CD4-positive, alpha-beta memory T cell (primary cell): ENCODE results near the gene SGSM2. TPM values are rescaled to one million over a fixed set of nuclear protein-coding genes. Genes with fewer than 3 reads are reported as not detected.
"Not testable (repeated sequence)": the region's sequence is repeated elsewhere in the genome, so short reads cannot be mapped to it uniquely, and the experiment has no call there.

Experiments
- CTCF ChIA-PET: fragments of 350-600 bp; sonication (Branson Sonifier 250); formaldehyde crosslinking; loops from one replicate; lab custom pipeline; 2021; ENCODE audit warnings: inconsistent platforms; ENCODE audit not compliant: partially characterized antibody; lab: Charles Lee
- POLR2A ChIA-PET: fragments of 350-600 bp; sonication (Branson Sonifier 250); formaldehyde crosslinking; loops from one replicate; lab custom pipeline; 2021; ENCODE audit not compliant: partially characterized antibody; lab: Charles Lee
- DNase-seq, 5 donors: peaks; one replicate each; pipeline versions ENCODE4 v3.0.0 to v3.0.0-alpha.2; 2020 to 2022; ENCODE audit warnings: mixed read lengths in 1 of 5
- H3K27ac ChIP-seq: one replicate; pipeline ENCODE4 v1.7.0; 2013; ENCODE audit warnings: low read depth, low read length
- H3K27me3 ChIP-seq: 2 replicates; pipeline ENCODE4 v1.7.0; 2013; ENCODE audit warnings: mild to moderate bottlenecking, low read length, moderate library complexity; ENCODE audit not compliant: insufficient read depth
- H3K36me3 ChIP-seq: 2 replicates; pipeline ENCODE4 v1.7.0; 2013; ENCODE audit warnings: mild to moderate bottlenecking, low read length, moderate library complexity; ENCODE audit not compliant: insufficient read depth
- H3K4me1 ChIP-seq: 2 replicates; pipeline ENCODE4 v1.7.0; 2013; ENCODE audit warnings: mild to moderate bottlenecking, low read length, moderate library complexity; ENCODE audit not compliant: insufficient read depth
- H3K4me3 ChIP-seq, 2 donors: one replicate each; pipeline ENCODE4 v1.7.0; 2013; ENCODE audit warnings: low read length in 2 of 2, mild to moderate bottlenecking in 1 of 2
- H3K9me3 ChIP-seq, 2 donors: one replicate each; pipeline ENCODE4 v1.7.0; 2013; ENCODE audit warnings: low read length in 2 of 2, control low read depth in 1 of 2; ENCODE audit not compliant: control insufficient read depth in 1 of 2
- H3K27ac Mint-ChIP-seq, 7 donors: one replicate each; pipeline ENCODE4 v1.8.0; 2020 to 2021; ENCODE audit warnings: mixed read lengths in 7 of 7, mild to moderate bottlenecking in 6 of 7, inconsistent platforms in 3 of 7, moderate library complexity in 3 of 7
- H3K27me3 Mint-ChIP-seq, 2 donors: one replicate each; pipeline ENCODE4 v1.8.0; 2020 to 2021; ENCODE audit warnings: mixed read lengths in 2 of 2
- H3K36me3 Mint-ChIP-seq, 2 donors: one replicate each; pipeline ENCODE4 v1.8.0; 2020 to 2021; ENCODE audit warnings: mixed read lengths in 2 of 2, inconsistent platforms in 1 of 2, mild to moderate bottlenecking in 1 of 2
- H3K4me1 Mint-ChIP-seq, 4 donors: one replicate each; pipeline ENCODE4 v1.8.0; 2020 to 2021; ENCODE audit warnings: mixed read lengths in 4 of 4, mild to moderate bottlenecking in 1 of 4
- H3K4me3 Mint-ChIP-seq, 8 donors: one replicate each; pipeline ENCODE4 v1.8.0; 2020 to 2021; ENCODE audit warnings: mixed read lengths in 8 of 8, mild to moderate bottlenecking in 7 of 8, moderate library complexity in 6 of 8, inconsistent platforms in 3 of 8
- H3K9me3 Mint-ChIP-seq, 8 donors: one replicate each; pipeline ENCODE4 v1.8.0; 2020 to 2021; ENCODE audit warnings: mixed read lengths in 8 of 8, mild to moderate bottlenecking in 5 of 8, inconsistent platforms in 3 of 8, moderate library complexity in 1 of 8
- intact Hi-C: fragments of 100-400 bp; cut with micrococcal nuclease; formaldehyde crosslinking; loops from one replicate; pipeline ENCODE4 v1.15.1; 2023
- polyA plus RNA-seq, 2 donors: library from polyadenylated mRNA; unstranded; fragments of 300-500 nt; fragmentation: Illumina TruSeq; gene quantifications; one replicate each; pipeline ENCODE4 v1.2.3, GENCODE V29; 2021
- total RNA-seq, 2 experiments: library from RNA; stranded (reverse); gene quantifications; one replicate each; pipeline ENCODE4 v1.2.3, GENCODE V29; 2021

SGSM2 gene
- total and polyA plus RNA-seq, 4 experiments from 2014 or later = 6.2 to 137 (median 74.2) TPM

DNA sequence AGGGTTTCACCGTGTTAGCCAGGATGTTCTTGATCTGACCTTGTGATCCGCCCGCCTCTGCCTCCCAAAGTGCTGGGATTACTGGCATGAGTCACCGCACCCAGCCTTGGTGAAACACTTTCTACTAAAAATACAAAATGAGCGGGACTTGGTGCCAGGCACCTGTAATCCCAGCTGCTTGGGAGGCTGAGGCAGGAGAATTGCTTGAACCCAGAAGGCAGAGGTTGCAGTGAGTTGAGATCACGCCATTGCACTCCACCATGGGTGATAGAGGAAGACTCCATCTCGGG lies 20.4 kb upstream of the SGSM2 start:
- H3K27me3 ChIP-seq, H3K4me1 ChIP-seq, H3K27me3 Mint-ChIP-seq, DNase-seq, H3K27ac Mint-ChIP-seq, H3K36me3 Mint-ChIP-seq, H3K27ac ChIP-seq, CTCF ChIA-PET, POLR2A ChIA-PET, H3K9me3 ChIP-seq, H3K4me3 ChIP-seq, H3K9me3 Mint-ChIP-seq, H3K4me3 Mint-ChIP-seq, H3K36me3 ChIP-seq, H3K4me1 Mint-ChIP-seq, intact Hi-C loops: not testable (repeated sequence)

DNA sequence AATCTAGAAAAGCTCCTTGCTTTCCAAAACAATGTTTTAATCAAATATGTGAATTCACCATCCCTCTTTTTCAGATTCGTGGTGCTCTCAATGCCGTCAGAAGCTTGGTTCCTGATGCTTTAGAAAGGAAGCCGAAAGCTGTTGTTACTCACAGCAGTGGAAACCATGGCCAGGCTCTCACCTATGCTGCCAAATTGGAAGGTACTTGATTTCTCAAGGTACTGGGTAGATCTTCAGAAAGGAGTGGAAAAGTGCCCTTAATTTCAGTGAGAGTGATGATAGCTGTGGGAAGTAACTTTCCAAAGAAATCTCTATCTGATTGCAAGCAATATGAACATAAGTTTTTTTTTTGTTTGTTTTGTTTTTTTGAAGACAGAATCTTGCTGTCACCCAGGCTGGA lies 19.5 kb upstream of the SGSM2 start:
- Histone ChIP-seq H3K4me3 (no peak overlapping the region), H3K9me3 (no peaks in the 10 kb centered on the region), H3K27me3 (no peaks in the 10 kb centered on the region), H3K27ac (no peak overlapping the region), H3K4me1 (no peaks in the 10 kb centered on the region), H3K36me3 (peaks cover 1% of the 10 kb centered on the region)
- intact Hi-C loops = no loop called here
- peaks cover 9% of the 10 kb centered on the region in 2 donors for H3K36me3 Mint-ChIP-seq
- peak overlapping the region in 1 of 7 donors; percentile 53 for H3K27ac Mint-ChIP-seq
- ChIA-PET CTCF (no interaction called here), POLR2A (interaction anchor here (0.6 kb wide), 2 partner anchors 153 to 1529 kb away, joined by 3 to 4 read pairs; no protein-coding TSS in a partner anchor)
- peaks cover 0 to 2% (median under 1%) of the 10 kb centered on the region in 4 donors for H3K4me1 Mint-ChIP-seq
- no peak for DNase-seq
- H3K4me3 Mint-ChIP-seq = no peak overlapping the region
- H3K9me3 Mint-ChIP-seq = no peaks in the 10 kb centered on the region
- no peaks in the 10 kb centered on the region for H3K27me3 Mint-ChIP-seq

DNA sequence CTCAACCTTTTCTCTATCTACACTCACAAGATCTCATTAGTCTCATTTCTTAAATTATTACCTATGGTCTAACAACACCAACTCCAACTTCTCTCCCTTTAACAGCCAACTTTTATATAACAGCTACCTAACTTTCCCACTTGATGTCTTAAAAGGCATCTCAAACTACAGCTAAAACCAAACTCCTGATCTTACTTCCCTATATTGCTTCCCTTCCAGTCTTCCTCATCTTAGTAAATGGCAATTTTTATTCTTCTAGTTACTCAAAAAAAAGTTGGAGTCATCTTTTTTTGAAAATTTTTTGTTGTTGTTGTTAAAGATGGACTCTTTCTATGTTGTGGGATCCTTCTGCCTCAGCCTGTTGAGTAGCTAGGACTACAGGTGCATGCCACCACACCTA lies 18.2 kb upstream of the SGSM2 start:
- Histone ChIP-seq H3K4me1 (no peaks in the 10 kb centered on the region), H3K27ac (no peak overlapping the region), H3K4me3 (no peak overlapping the region), H3K27me3 (no peaks in the 10 kb centered on the region), H3K36me3 (peaks cover 14% of the 10 kb centered on the region), H3K9me3 (no peaks in the 10 kb centered on the region)
- H3K27me3 Mint-ChIP-seq = no peaks in the 10 kb centered on the region
- H3K27ac Mint-ChIP-seq = peak overlapping the region in 2 of 7 donors; percentile 6 to 66
- no peaks in the 10 kb centered on the region for H3K9me3 Mint-ChIP-seq
- peaks cover 20 to 22% of the 10 kb centered on the region in 2 donors for H3K36me3 Mint-ChIP-seq
- no peak for DNase-seq
- peaks cover 0 to 2% (median under 1%) of the 10 kb centered on the region in 4 donors for H3K4me1 Mint-ChIP-seq
- H3K4me3 Mint-ChIP-seq = no peak overlapping the region
- ChIA-PET CTCF (no interaction called here), POLR2A (interaction anchor here (1.2 kb wide), 1 partner anchor 15 kb away, joined by 4 read pairs; the partner anchor contains the start of genes SMG6 and SRR)
- intact Hi-C loops = no loop called here

DNA sequence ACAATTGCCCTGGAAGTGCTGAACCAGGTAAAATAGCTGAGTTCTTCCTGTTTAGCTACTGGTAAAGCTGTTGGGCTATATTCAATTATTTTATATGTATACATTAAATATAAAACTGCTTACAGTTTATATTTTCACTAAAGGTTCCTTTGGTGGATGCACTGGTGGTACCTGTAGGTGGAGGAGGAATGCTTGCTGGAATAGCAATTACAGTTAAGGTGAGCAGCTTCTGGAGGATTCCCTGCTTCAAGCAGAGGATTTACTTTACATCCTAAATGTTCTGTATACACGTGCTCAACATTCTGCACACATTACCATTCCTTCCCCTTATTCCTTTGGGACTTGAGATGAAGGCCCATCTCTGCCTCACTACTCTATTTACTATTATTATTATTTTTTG lies 15.9 kb upstream of the SGSM2 start:
- Histone ChIP-seq H3K9me3 (no peaks in the 10 kb centered on the region), H3K27ac (no peak overlapping the region), H3K4me3 (no peak overlapping the region), H3K27me3 (no peaks in the 10 kb centered on the region), H3K36me3 (peaks cover 35% of the 10 kb centered on the region), H3K4me1 (no peaks in the 10 kb centered on the region)
- peaks cover 35 to 40% of the 10 kb centered on the region in 2 donors for H3K36me3 Mint-ChIP-seq
- CTCF ChIA-PET = interaction anchor here (0.7 kb wide), 1 partner anchor 61 kb away, joined by 3 read pairs; no protein-coding TSS in a partner anchor
- intact Hi-C loops = no loop called here
- no peak for DNase-seq
- POLR2A ChIA-PET = no interaction called here
- no peaks in the 10 kb centered on the region for H3K27me3 Mint-ChIP-seq
- peaks cover 0 to 2% (median under 1%) of the 10 kb centered on the region in 4 donors for H3K4me1 Mint-ChIP-seq
- no peaks in the 10 kb centered on the region for H3K9me3 Mint-ChIP-seq
- no peak overlapping the region for H3K4me3 Mint-ChIP-seq
- H3K27ac Mint-ChIP-seq = no peak overlapping the region

DNA sequence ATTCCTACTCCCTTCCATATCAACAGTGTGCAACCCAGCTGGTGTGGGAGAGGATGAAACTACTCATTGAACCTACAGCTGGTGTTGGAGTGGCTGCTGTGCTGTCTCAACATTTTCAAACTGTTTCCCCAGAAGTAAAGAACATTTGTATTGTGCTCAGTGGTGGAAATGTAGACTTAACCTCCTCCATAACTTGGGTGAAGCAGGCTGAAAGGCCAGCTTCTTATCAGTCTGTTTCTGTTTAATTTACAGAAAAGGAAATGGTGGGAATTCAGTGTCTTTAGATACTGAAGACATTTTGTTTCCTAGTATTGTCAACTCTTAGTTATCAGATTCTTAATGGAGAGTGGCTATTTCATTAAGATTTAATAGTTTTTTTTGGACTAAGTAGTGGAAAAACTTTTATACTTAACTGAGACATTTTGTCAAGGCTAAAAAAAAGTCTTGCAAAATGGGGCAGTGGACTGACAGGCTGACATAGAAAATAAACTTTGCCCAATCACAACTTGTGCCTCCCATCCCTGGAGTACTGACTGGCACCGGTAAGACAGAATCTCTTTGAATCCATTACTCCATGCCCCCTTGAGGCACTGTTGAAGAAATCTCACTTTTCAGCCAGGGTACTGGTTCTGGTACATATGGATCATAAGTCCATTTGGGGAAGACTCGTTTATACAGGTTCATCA lies 13.5 kb upstream of the SGSM2 start:
- Mint-ChIP-seq H3K4me3 (no peak overlapping the region), H3K4me1 (peaks cover 0 to 2% (median under 1%) of the 10 kb centered on the region in 4 donors), H3K36me3 (peaks cover 41 to 42% of the 10 kb centered on the region in 2 donors), H3K27ac (peak overlapping the region in 1 of 7 donors; percentile 43), H3K9me3 (no peaks in the 10 kb centered on the region), H3K27me3 (no peaks in the 10 kb centered on the region)
- no peak overlapping the region for H3K27ac ChIP-seq
- intact Hi-C loops = no loop called here
- no peaks in the 10 kb centered on the region for H3K9me3 ChIP-seq
- DNase-seq = no peak
- CTCF ChIA-PET = no interaction called here
- peaks cover 43% of the 10 kb centered on the region for H3K36me3 ChIP-seq
- POLR2A ChIA-PET = no interaction called here
- H3K4me1 ChIP-seq = no peaks in the 10 kb centered on the region
- H3K27me3 ChIP-seq = no peaks in the 10 kb centered on the region
- no peak overlapping the region for H3K4me3 ChIP-seq

DNA sequence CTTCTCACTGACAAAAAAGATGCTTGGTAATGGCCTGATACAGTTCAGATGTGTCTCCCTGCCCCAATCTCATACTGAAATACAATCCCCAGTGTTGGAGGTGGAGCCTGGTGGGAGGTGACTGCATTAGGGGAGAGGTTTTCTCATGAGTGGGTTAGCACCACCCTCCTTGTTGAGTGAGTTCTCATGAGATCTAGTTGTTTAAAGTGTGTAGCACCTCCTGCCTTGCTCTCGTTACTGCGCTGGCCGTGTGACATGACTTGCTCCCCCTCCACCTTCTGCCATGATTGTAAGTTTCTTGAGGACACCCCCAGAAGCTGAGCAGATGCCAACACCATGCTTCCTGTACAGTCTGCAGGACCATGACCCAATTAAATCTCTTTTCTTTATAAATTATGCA lies 6.0 kb upstream of the SGSM2 start:
- peaks cover 24 to 31% of the 10 kb centered on the region in 2 donors for H3K36me3 Mint-ChIP-seq
- H3K27me3 Mint-ChIP-seq = no peaks in the 10 kb centered on the region
- Histone ChIP-seq H3K4me1 (peaks cover 15% of the 10 kb centered on the region), H3K4me3 (no peak overlapping the region), H3K27me3 (no peaks in the 10 kb centered on the region), H3K9me3 (no peaks in the 10 kb centered on the region), H3K36me3 (peaks cover 65% of the 10 kb centered on the region), H3K27ac (no peak overlapping the region)
- DNase-seq = no peak
- intact Hi-C loops = no loop called here
- H3K9me3 Mint-ChIP-seq = no peaks in the 10 kb centered on the region
- H3K27ac Mint-ChIP-seq = peak overlapping the region in 1 of 7 donors; percentile 29
- no peak overlapping the region for H3K4me3 Mint-ChIP-seq
- ChIA-PET POLR2A (interaction anchor here (1.2 to 1.5 kb wide), 2 partner anchors 28 to 276 kb away, joined by 3 read pairs; partner anchors contain the start of genes SMG6 and SRR), CTCF (interaction anchor here (1.1 to 1.2 kb wide), 2 partner anchors 21 to 448 kb away, joined by 3 to 4 read pairs; no protein-coding TSS in a partner anchor)
- H3K4me1 Mint-ChIP-seq = peaks cover 13 to 21% (median 16%) of the 10 kb centered on the region in 4 donors

DNA sequence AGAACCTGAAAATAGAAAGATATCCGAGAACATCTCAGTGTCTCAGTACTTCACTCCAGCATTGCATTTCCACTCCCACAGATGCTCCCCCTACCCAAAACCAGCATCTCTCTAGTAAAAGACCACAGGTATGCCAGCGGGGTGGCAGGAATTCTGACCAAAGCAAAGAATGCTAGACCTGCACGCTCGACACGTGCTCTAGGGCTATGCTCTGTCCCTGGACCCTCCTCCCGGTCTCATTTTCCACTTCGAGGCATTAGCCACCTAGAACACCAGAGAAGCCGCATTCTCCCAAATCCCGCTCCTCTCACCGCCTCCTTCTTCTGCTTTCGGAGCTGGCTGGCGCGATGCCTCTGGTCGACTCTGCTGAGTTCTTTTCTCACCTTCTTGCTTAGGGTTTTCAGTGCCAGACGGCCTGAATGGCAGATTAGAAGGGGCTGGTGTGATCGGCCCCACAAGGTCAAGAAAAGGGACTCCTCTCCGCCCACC lies 1.5 kb upstream of the SGSM2 start:
- Mint-ChIP-seq H3K4me1 (peaks cover 18 to 34% (median 26%) of the 10 kb centered on the region in 4 donors), H3K36me3 (peaks cover 5 to 19% of the 10 kb centered on the region in 2 donors), H3K27me3 (no peaks in the 10 kb centered on the region), H3K4me3 (peak overlapping the region; percentile 97 to 100 (median 99)), H3K27ac (peak overlapping the region; percentile 93 to 98 (median 96)), H3K9me3 (no peaks in the 10 kb centered on the region)
- no peaks in the 10 kb centered on the region for H3K27me3 ChIP-seq
- ChIA-PET CTCF (interaction anchor here (0.6 to 5.7 kb wide), 13 partner anchors 8 to 280 kb away, joined by 3 to 55 read pairs (median 5); partner anchors contain the start of genes SMG6 and SRR), POLR2A (interaction anchor here (0.6 to 5.3 kb wide), 25 partner anchors 9 to 1807 kb away, joined by 3 to 63 read pairs (median 5); partner anchors contain the start of genes CYB5D2, HIC1, METTL16 and MNT)
- peaks cover 42% of the 10 kb centered on the region for H3K36me3 ChIP-seq
- DNase-seq = no peak
- H3K9me3 ChIP-seq = no peaks in the 10 kb centered on the region
- intact Hi-C loops = loop anchor here (1.0 to 2.0 kb wide), 5 partner anchors 18 to 310 kb away; partner anchors contain the start of genes HIC1, MNT, RTN4RL1 and SMG6
- peak overlapping the region; percentile 70 for H3K27ac ChIP-seq
- peaks cover 20% of the 10 kb centered on the region for H3K4me1 ChIP-seq
- H3K4me3 ChIP-seq = peak overlapping the region; percentile 94 to 97
